Endothelial cell of umbilical vein (primary cell): ENCODE measurements around the gene MCTP1. TPM values are rescaled to one million over a fixed set of nuclear protein-coding genes. Genes with fewer than 3 reads are reported as not detected.

ENCODE experiments used
- BruUV-seq: library from RNA; stranded (reverse); fragments of 400-500 nt; replicated peaks from 2 replicates; lab custom pipeline; 2021; lab: Mats Ljungman, UMichigan
- CTCF ChIA-PET: fragments of 300-600, 350-600 bp; sonication (Branson Sonifier 250); formaldehyde crosslinking; loops from one replicate; lab custom pipeline; 2021; ENCODE audit warnings: antibody characterized with exemption, inconsistent platforms; lab: Charles Lee
- POLR2A ChIA-PET: fragments of 300-600, 350-600 bp; sonication (Branson Sonifier 250); formaldehyde crosslinking; loops from one replicate; lab custom pipeline; 2021; ENCODE audit warnings: antibody characterized with exemption, inconsistent platforms; lab: Charles Lee
- DNase-seq: peaks from one replicate; pipeline ENCODE4 v3.0.0-alpha.2; 2011; ENCODE audit warnings: low read depth, low spot score
- FAIRE-seq: peaks from 2 replicates; lab custom pipeline; 2011; peaks lifted over from hg19 to GRCh38; lab: Jason Lieb, UNC
- H2AFZ ChIP-seq: 2 replicates; pipeline ENCODE4 v1.6.0; 2012; ENCODE audit warnings: low read depth, low read length, control low read depth, inconsistent platforms
- H3K27ac ChIP-seq: 2 replicates; pipeline ENCODE4 v1.5.1; 2011; ENCODE audit warnings: low read depth, mild to moderate bottlenecking, control low read depth, low read length, moderate library complexity; ENCODE audit not compliant: insufficient read depth
- H3K27me3 ChIP-seq, 2 experiments: 2 replicates each; pipeline versions ENCODE4 v1.6.0 to v1.6.1; 2011; ENCODE audit warnings: low read length in 2 of 2, mixed read lengths in 1 of 2; ENCODE audit not compliant: control insufficient read depth in 2 of 2, insufficient read depth in 2 of 2
- H3K36me3 ChIP-seq, 2 experiments: 2 replicates in 1 of 2; 3 replicates in 1 of 2; pipeline ENCODE4 v1.5.1; 2011; ENCODE audit warnings: low read length in 2 of 2, mild to moderate bottlenecking in 1 of 2, moderate library complexity in 1 of 2; ENCODE audit not compliant: control insufficient read depth in 2 of 2, insufficient read depth in 2 of 2; ENCODE audit errors: extremely low read depth in 1 of 2
- H3K4me1 ChIP-seq: 3 replicates; pipeline ENCODE4 v1.5.1; 2011; ENCODE audit warnings: mild to moderate bottlenecking, low read length; ENCODE audit not compliant: control insufficient read depth, insufficient read depth; ENCODE audit errors: extremely low read depth
- H3K4me2 ChIP-seq: 2 replicates; pipeline ENCODE4 v1.6.1; 2011; ENCODE audit warnings: low read length, control low read depth, mixed read lengths; ENCODE audit not compliant: insufficient read depth
- H3K4me3 ChIP-seq, 3 experiments: fragments of 200-600 bp in 1 of 3; sonication (generic), shearing (Covaris generic) in 1 of 3; replicated peaks in 1 of 3; 2 replicates each; pipeline ENCODE4 v1.5.1; 2011 to 2016; ENCODE audit warnings: control low read depth in 3 of 3, low read length in 3 of 3, mild to moderate bottlenecking in 2 of 3, inconsistent platforms in 1 of 3, low read depth in 1 of 3, moderate library complexity in 1 of 3; ENCODE audit not compliant: insufficient read depth in 1 of 3
- H3K79me2 ChIP-seq: 2 replicates; pipeline ENCODE4 v1.6.0; 2012; ENCODE audit warnings: low read length, inconsistent platforms; ENCODE audit not compliant: control insufficient read depth, insufficient read depth
- H3K9ac ChIP-seq: replicated peaks from 2 replicates; pipeline ENCODE3; 2011; ENCODE audit warnings: low read length, control low read depth; ENCODE audit not compliant: insufficient read depth; ENCODE audit errors: extremely low read depth
- H3K9me1 ChIP-seq: replicated peaks from 3 replicates; pipeline ENCODE4 v1.6.0; 2011; ENCODE audit warnings: mild to moderate bottlenecking, low read length; ENCODE audit not compliant: control insufficient read depth, insufficient read depth; ENCODE audit errors: extremely low read depth
- H3K9me3 ChIP-seq: replicated peaks from 2 replicates; pipeline ENCODE4 v1.5.1; 2012; ENCODE audit warnings: low read length, inconsistent platforms; ENCODE audit not compliant: control insufficient read depth, insufficient read depth
- H4K20me1 ChIP-seq: replicated peaks from 2 replicates; pipeline ENCODE3; 2011; ENCODE audit warnings: mild to moderate bottlenecking, low read length; ENCODE audit not compliant: control insufficient read depth, insufficient read depth; ENCODE audit errors: extremely low read depth
- EZH2 ChIP-seq: IDR thresholded peaks from 2 replicates; pipeline ENCODE4 v1.6.1; 2012; ENCODE audit warnings: borderline replicate concordance, low read depth, mild to moderate bottlenecking, moderate library complexity, low read length, inconsistent platforms; ENCODE audit not compliant: severe bottlenecking
- FOS ChIP-seq: IDR thresholded peaks from 2 replicates; pipeline ENCODE4 v1.6.1; 2011; ENCODE audit warnings: mild to moderate bottlenecking, low read length, moderate library complexity, borderline replicate concordance; ENCODE audit not compliant: insufficient read depth
- GATA2 ChIP-seq: IDR thresholded peaks from 2 replicates; pipeline ENCODE4 v1.7.0; 2011; ENCODE audit warnings: low read depth, mild to moderate bottlenecking, moderate library complexity, mixed read lengths, low read length; ENCODE audit not compliant: insufficient read length, insufficient read depth
- JUN ChIP-seq: IDR thresholded peaks from 2 replicates; pipeline ENCODE4 v1.6.1; 2011; ENCODE audit warnings: borderline replicate concordance, low read depth; ENCODE audit not compliant: insufficient read length, insufficient read depth
- MYC ChIP-seq: IDR thresholded peaks from one replicate; pipeline ENCODE4 v1.6.1; 2011; ENCODE audit warnings: mild to moderate bottlenecking, low read depth, low read length
- POLR2A ChIP-seq: IDR thresholded peaks from 2 replicates; pipeline ENCODE4 v1.6.1; 2012; ENCODE audit warnings: low read depth, mild to moderate bottlenecking, control low read depth, low read length
- POLR2AphosphoS5 ChIP-seq: IDR thresholded peaks from 2 replicates; pipeline ENCODE4 v1.6.1; 2012; ENCODE audit warnings: low read depth, mild to moderate bottlenecking, control low read depth, low read length, moderate library complexity; ENCODE audit not compliant: insufficient read depth
- dilution Hi-C: fragments of 300-500 bp; cut with MboI; formaldehyde crosslinking; loops from one replicate; pipeline ENCODE4 v1.15.0; 2019; ENCODE audit warnings: low sequenced_read_pairs; ENCODE audit not compliant: extremely low pct_ligation_motif_present
- intact Hi-C: fragments of 100-400 bp; cut with micrococcal nuclease; formaldehyde crosslinking; loops from one replicate; pipeline ENCODE4 v1.10.0; 2022
- polyA plus RNA-seq, 4 experiments: library from polyadenylated mRNA; depleted of rRNA in 3 of 4; stranded (reverse) in 3 of 4; unstranded in 1 of 4; fragments of >200 nt; gene quantifications; 2 replicates each; pipeline versions ENCODE4 v1.2.1 to v1.2.3, GENCODE V29; 2011 to 2012; ENCODE audit warnings: missing spikeins in 1 of 4
- total RNA-seq: library from RNA; stranded (reverse); gene quantifications from 2 replicates; pipeline ENCODE4 v1.2.3, GENCODE V29; 2021
- TF ChIP-seq, protein P1 (sequence below): IDR thresholded peaks from 2 replicates; pipeline ENCODE4 v1.6.1; 2011; ENCODE audit not compliant: insufficient read depth, insufficient read length
- TF ChIP-seq, protein P2 (sequence below), 2 donors: IDR thresholded peaks; 1 replicate in 1 of 2; 2 replicates in 1 of 2; pipeline ENCODE4 v1.5.1; 2011; ENCODE audit warnings: low read length in 2 of 2, mild to moderate bottlenecking in 2 of 2, moderate library complexity in 2 of 2, control low read depth in 1 of 2, inconsistent platforms in 1 of 2, low read depth in 1 of 2; ENCODE audit not compliant: insufficient read depth in 1 of 2; ENCODE audit errors: extremely low read depth in 1 of 2

Gene MCTP1
- total and polyA plus RNA-seq, 2 donors (not counting 3 experiments of a cell fraction or from before 2014, with no cell fraction given), result 79.3 to 203 TPM

DNA sequence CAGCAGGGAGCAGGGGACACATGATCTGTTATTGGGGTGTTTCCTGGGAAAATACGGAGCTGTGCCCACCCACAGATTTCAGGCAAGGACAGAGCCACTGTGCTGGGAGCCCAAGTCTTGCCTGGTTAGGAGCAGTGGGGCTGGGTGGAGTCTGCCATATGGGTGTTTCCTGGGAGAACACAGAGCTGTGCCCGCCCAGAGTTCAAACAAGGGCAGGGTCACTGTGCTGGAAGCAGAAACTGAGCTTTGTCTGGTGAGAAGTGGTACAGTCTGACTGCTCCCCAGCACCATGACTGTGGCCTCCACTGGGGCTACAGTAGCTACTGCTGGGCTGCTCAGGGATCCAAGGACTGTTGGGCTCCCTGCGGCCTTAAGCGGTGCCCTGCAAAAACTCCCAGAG, 135.5 kb downstream of the MCTP1 start:
- Histone ChIP-seq H2AFZ (no peak overlapping the region), H3K9me3 (no peaks in the 10 kb centered on the region), H3K4me3 (no peak overlapping the region), H3K4me1 (peaks cover 17% of the 10 kb centered on the region), H3K27ac (no peak overlapping the region), H3K9me1 (no peaks in the 10 kb centered on the region), H3K9ac (no peak overlapping the region), H4K20me1 (no peaks in the 10 kb centered on the region), H3K79me2 (no peaks in the 10 kb centered on the region), H3K36me3 (no peaks in the 10 kb centered on the region), H3K27me3 (no peaks in the 10 kb centered on the region), H3K4me2 (no peak overlapping the region)
- DNase-seq, result no peak
- no TSS peak for BruUV-seq
- no peak for TF ChIP-seq POLR2AphosphoS5
- no peak for TF ChIP-seq FOS
- no peak for TF ChIP-seq MYC
- TF ChIP-seq, protein P1, sequence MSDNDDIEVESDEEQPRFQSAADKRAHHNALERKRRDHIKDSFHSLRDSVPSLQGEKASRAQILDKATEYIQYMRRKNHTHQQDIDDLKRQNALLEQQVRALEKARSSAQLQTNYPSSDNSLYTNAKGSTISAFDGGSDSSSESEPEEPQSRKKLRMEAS, result no peak
- no peak for TF ChIP-seq EZH2
- ChIA-PET CTCF (interaction anchor here (2.0 kb wide), 1 partner anchor 10 kb away, joined by 6 read pairs; no protein-coding TSS in a partner anchor), POLR2A (no interaction called here)
- dilution Hi-C loops, result no loop called here
- intact Hi-C loops, result no loop called here
- no peak for FAIRE-seq

DNA sequence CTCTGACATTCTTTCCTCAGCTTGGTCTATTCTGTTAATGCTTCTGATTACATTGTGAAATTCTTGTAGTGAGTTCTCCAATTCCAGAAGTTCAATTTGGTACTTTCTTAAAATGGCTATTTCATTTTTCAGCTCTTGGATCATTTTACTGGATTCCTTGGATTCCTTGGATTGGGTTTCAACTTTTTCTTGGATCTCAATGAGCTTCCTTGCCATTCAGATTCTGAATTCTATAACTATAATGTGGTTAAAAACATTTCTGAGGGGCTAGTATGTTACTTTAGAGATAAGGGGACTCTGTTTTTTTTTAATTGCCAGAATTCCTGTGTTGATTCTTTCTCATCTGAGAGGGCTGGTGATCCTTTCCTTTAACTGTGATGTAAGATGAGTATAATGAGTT, 136.4 kb downstream of the MCTP1 start:
- Histone ChIP-seq H4K20me1 (no peaks in the 10 kb centered on the region), H3K27me3 (no peaks in the 10 kb centered on the region), H3K4me3 (no peak overlapping the region), H3K9ac (no peak overlapping the region), H3K9me3 (no peaks in the 10 kb centered on the region), H2AFZ (no peak overlapping the region), H3K4me1 (peaks cover 11% of the 10 kb centered on the region), H3K4me2 (no peak overlapping the region), H3K36me3 (no peaks in the 10 kb centered on the region), H3K79me2 (no peaks in the 10 kb centered on the region), H3K9me1 (no peaks in the 10 kb centered on the region), H3K27ac (no peak overlapping the region)
- BruUV-seq, result no TSS peak
- DNase-seq (no peak), FAIRE-seq (no peak)
- ChIA-PET POLR2A (no interaction called here), CTCF (interaction anchor here (2.0 kb wide), 1 partner anchor 9 kb away, joined by 6 read pairs; no protein-coding TSS in a partner anchor)
- TF ChIP-seq, protein P2, sequence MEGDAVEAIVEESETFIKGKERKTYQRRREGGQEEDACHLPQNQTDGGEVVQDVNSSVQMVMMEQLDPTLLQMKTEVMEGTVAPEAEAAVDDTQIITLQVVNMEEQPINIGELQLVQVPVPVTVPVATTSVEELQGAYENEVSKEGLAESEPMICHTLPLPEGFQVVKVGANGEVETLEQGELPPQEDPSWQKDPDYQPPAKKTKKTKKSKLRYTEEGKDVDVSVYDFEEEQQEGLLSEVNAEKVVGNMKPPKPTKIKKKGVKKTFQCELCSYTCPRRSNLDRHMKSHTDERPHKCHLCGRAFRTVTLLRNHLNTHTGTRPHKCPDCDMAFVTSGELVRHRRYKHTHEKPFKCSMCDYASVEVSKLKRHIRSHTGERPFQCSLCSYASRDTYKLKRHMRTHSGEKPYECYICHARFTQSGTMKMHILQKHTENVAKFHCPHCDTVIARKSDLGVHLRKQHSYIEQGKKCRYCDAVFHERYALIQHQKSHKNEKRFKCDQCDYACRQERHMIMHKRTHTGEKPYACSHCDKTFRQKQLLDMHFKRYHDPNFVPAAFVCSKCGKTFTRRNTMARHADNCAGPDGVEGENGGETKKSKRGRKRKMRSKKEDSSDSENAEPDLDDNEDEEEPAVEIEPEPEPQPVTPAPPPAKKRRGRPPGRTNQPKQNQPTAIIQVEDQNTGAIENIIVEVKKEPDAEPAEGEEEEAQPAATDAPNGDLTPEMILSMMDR (IDR thresholded peaks at IDR 0.05; ENCODE audit: extremely low read depth in 1 of 2, insufficient read depth in 1 of 2, low read depth in 1 of 2, low read length in 2 of 2), result no peak
- TF ChIP-seq JUN (no peak), EZH2 (no peak), GATA2 (no peak), POLR2A (no peak), POLR2AphosphoS5 (no peak), FOS (no peak), MYC (no peak)
- TF ChIP-seq, protein P1, result no peak
- intact Hi-C loops (no loop called here), dilution Hi-C loops (no loop called here)
